Activated effector memory CD4-positive, alpha-beta T cell treated with anti-CD3 and anti-CD28 coated beads, Interleukin-2, amount 50 U/mL, for 16 hours (primary cell): ENCODE data around the gene CYTH1.

Experiments
- DNase-seq: peaks from one replicate; pipeline ENCODE4 v3.0.0-alpha.2; 2020

CYTH1 gene

GRCh38 chr17:78645421-78646295 lies 136.4 kb downstream of the CYTH1 start:
- peak; percentile 86 for DNase-seq

- DNase-seq, result no peak
Measured at GRCh38 chr17:78644931-78645351, 137.1 kb downstream of the CYTH1 start.

GRCh38 chr17:78644224-78644623 lies 137.8 kb downstream of the CYTH1 start:
- no peak for DNase-seq

GRCh38 chr17:78643326-78643725 lies 138.7 kb downstream of the CYTH1 start:
- DNase-seq, result no peak

- DNase-seq, result no peak
Measured at GRCh38 chr17:78642707-78643106, 139.4 kb downstream of the CYTH1 start.

- DNase-seq, result no peak
Measured at GRCh38 chr17:78641666-78642065, 140.4 kb downstream of the CYTH1 start.

GRCh38 chr17:78641243-78641642 lies 140.8 kb downstream of the CYTH1 start:
- DNase-seq, result no peak

- no peak for DNase-seq
Measured at GRCh38 chr17:78640700-78641099, 141.4 kb downstream of the CYTH1 start.

- no peak for DNase-seq
Measured at GRCh38 chr17:78637643-78638420, 144.2 kb downstream of the CYTH1 start.

GRCh38 chr17:78637146-78637545 lies 144.9 kb downstream of the CYTH1 start:
- no peak for DNase-seq

- DNase-seq, result no peak
Measured at GRCh38 chr17:78634154-78634553, 147.9 kb downstream of the CYTH1 start.

- no peak for DNase-seq
Measured at GRCh38 chr17:78629436-78629995, 152.6 kb downstream of the CYTH1 start.

GRCh38 chr17:78628547-78629435 lies 153.3 kb downstream of the CYTH1 start:
- no peak for DNase-seq

- DNase-seq, result no peak
Measured at GRCh38 chr17:78624324-78625151, 157.5 kb downstream of the CYTH1 start.
